H1 (cell line): Measurements from ENCODE around the gene TFF2. TPM values are rescaled to one million over a fixed set of nuclear protein-coding genes. Genes with fewer than 3 reads are reported as not detected.

Experiments used
- CTCF ChIA-PET: fragments of 300-600 bp; sonication (Branson Sonifier 250); formaldehyde crosslinking; loops from one replicate; lab custom pipeline; 2021; ENCODE audit not compliant: partially characterized antibody; lab: Charles Lee
- POLR2A ChIA-PET: fragments of 300-600 bp; sonication (Branson Sonifier 250); formaldehyde crosslinking; loops from one replicate; lab custom pipeline; 2021; ENCODE audit warnings: inconsistent platforms; ENCODE audit not compliant: partially characterized antibody; lab: Charles Lee
- DNase-seq, 2 experiments: peaks; one replicate each; pipeline versions ENCODE4 v3.0.0 to v3.0.0-alpha.2; 2010 to 2022; ENCODE audit warnings: low spot score in 2 of 2, low read depth in 1 of 2, mixed read lengths in 1 of 2
- FAIRE-seq: peaks from 2 replicates; lab custom pipeline; 2011; peaks lifted over from hg19 to GRCh38; lab: Jason Lieb, UNC
- H2AFZ ChIP-seq: 2 replicates; pipeline ENCODE4 v1.8.1; 2012; ENCODE audit warnings: low read length, inconsistent platforms
- H2AK5ac ChIP-seq: 2 replicates; pipeline ENCODE4 v1.6.1; 2013; ENCODE audit warnings: low read depth, low read length
- H2BK120ac ChIP-seq: replicated peaks from 2 replicates; pipeline ENCODE3; 2013; ENCODE audit warnings: low read depth, low read length, inconsistent platforms
- H2BK12ac ChIP-seq: 2 replicates; pipeline ENCODE4 v1.6.1; 2013; ENCODE audit warnings: low read depth, low read length
- H2BK15ac ChIP-seq: 2 replicates; pipeline ENCODE4 v1.6.1; 2013; ENCODE audit warnings: low read length
- H2BK20ac ChIP-seq: 2 replicates; pipeline ENCODE4 v1.6.1; 2013; ENCODE audit warnings: low read length
- H2BK5ac ChIP-seq: 2 replicates; pipeline ENCODE4 v1.6.1; 2013; ENCODE audit warnings: low read depth, low read length
- H3K14ac ChIP-seq: 2 replicates; pipeline ENCODE4 v1.6.1; 2013; ENCODE audit warnings: inconsistent platforms; ENCODE audit not compliant: insufficient read length
- H3K18ac ChIP-seq: 2 replicates; pipeline ENCODE4 v1.6.1; 2013; ENCODE audit warnings: low read length; ENCODE audit errors: extremely low read depth
- H3K23ac ChIP-seq: 2 replicates; pipeline ENCODE4 v1.6.1; 2013; ENCODE audit warnings: inconsistent platforms; ENCODE audit not compliant: insufficient read length
- H3K23me2 ChIP-seq: 2 replicates; pipeline ENCODE4 v1.6.1; 2013; ENCODE audit warnings: low read depth, low read length
- H3K27ac ChIP-seq: 2 replicates; pipeline ENCODE4 v1.6.1; 2011; ENCODE audit warnings: low read depth, low read length, inconsistent platforms
- H3K27me3 ChIP-seq, 4 experiments: replicated peaks in 1 of 4; 1 replicate in 1 of 4; 2 replicates in 3 of 4; pipeline versions ENCODE4 v1.6.1 to v1.8.1; 2011 to 2013; ENCODE audit warnings: low read length in 3 of 4, mild to moderate bottlenecking in 3 of 4, inconsistent platforms in 2 of 4, mixed read lengths in 2 of 4, moderate library complexity in 1 of 4; ENCODE audit not compliant: control insufficient read depth in 3 of 4, insufficient read depth in 3 of 4; ENCODE audit errors: extremely low read depth in 1 of 4
- H3K36me3 ChIP-seq, 4 experiments: 2 replicates each; pipeline versions ENCODE4 v1.6.1 to v1.8.1; 2011 to 2013; ENCODE audit warnings: mild to moderate bottlenecking in 4 of 4, low read length in 3 of 4, moderate library complexity in 2 of 4, control low read depth in 1 of 4, inconsistent platforms in 1 of 4; ENCODE audit not compliant: insufficient read depth in 4 of 4, control insufficient read depth in 2 of 4
- H3K4ac ChIP-seq: replicated peaks from 2 replicates; pipeline ENCODE3; 2013; ENCODE audit warnings: low read length, low read depth, mixed read lengths, inconsistent platforms; ENCODE audit not compliant: insufficient read length
- H3K4me1 ChIP-seq, 4 experiments: replicated peaks in 1 of 4; 1 replicate in 1 of 4; 2 replicates in 3 of 4; pipeline versions ENCODE4 v1.6.1 to v1.8.1; 2011 to 2013; ENCODE audit warnings: low read length in 3 of 4, inconsistent platforms in 2 of 4, mixed read lengths in 1 of 4; ENCODE audit not compliant: insufficient read depth in 4 of 4, control insufficient read depth in 3 of 4
- H3K4me2 ChIP-seq, 2 experiments: 2 replicates each; pipeline versions ENCODE4 v1.6.1 to v1.8.1; 2011 to 2013; ENCODE audit warnings: low read depth in 2 of 2, low read length in 2 of 2, control low read depth in 1 of 2, inconsistent platforms in 1 of 2, mild to moderate bottlenecking in 1 of 2; ENCODE audit not compliant: insufficient read depth in 1 of 2
- H3K4me3 ChIP-seq, 4 experiments: fragments of 200-600, 300-600 bp in 1 of 4; sonication (generic), shearing (Covaris generic), sonication (Bioruptor Twin) in 1 of 4; 2 replicates each; pipeline versions ENCODE4 v1.5.1 to v1.8.1; 2011 to 2016; ENCODE audit warnings: low read length in 4 of 4, low read depth in 3 of 4, control low read depth in 2 of 4, inconsistent platforms in 2 of 4, mild to moderate bottlenecking in 2 of 4, mixed read lengths in 1 of 4, moderate library complexity in 1 of 4; ENCODE audit not compliant: insufficient read depth in 2 of 4; ENCODE audit errors: extremely low read depth in 1 of 4
- H3K56ac ChIP-seq: replicated peaks from 2 replicates; pipeline ENCODE3; 2013; ENCODE audit warnings: low read depth, mild to moderate bottlenecking, mixed read lengths, low read length, inconsistent platforms; ENCODE audit not compliant: insufficient read length
- H3K79me1 ChIP-seq: 2 replicates; pipeline ENCODE4 v1.6.1; 2013; ENCODE audit warnings: low read depth, low read length, control low read depth
- H3K79me2 ChIP-seq, 2 experiments: 2 replicates each; pipeline versions ENCODE4 v1.6.1 to v1.8.1; 2012 to 2013; ENCODE audit warnings: low read length in 2 of 2, mild to moderate bottlenecking in 2 of 2, inconsistent platforms in 1 of 2; ENCODE audit not compliant: insufficient read depth in 2 of 2, control insufficient read depth in 1 of 2
- H3K9ac ChIP-seq, 4 experiments: replicated peaks in 1 of 4; 1 replicate in 1 of 4; 2 replicates in 3 of 4; pipeline versions ENCODE4 v1.6.1 to v1.8.1; 2011 to 2013; ENCODE audit warnings: low read depth in 3 of 4, low read length in 3 of 4, control low read depth in 2 of 4, mild to moderate bottlenecking in 2 of 4, moderate library complexity in 2 of 4, inconsistent platforms in 1 of 4; ENCODE audit errors: extremely low read depth in 1 of 4
- H3K9me3 ChIP-seq, 2 experiments: 2 replicates each; pipeline versions ENCODE4 v1.6.1 to v1.8.1; 2012 to 2013; ENCODE audit warnings: mild to moderate bottlenecking in 2 of 2, moderate library complexity in 2 of 2, control low read depth in 1 of 2, inconsistent platforms in 1 of 2, low read depth in 1 of 2, low read length in 1 of 2, mixed read lengths in 1 of 2; ENCODE audit not compliant: insufficient read depth in 2 of 2
- H4K20me1 ChIP-seq, 2 experiments: replicated peaks in 1 of 2; 2 replicates each; pipeline versions ENCODE3 to v1.8.1; 2011 to 2013; ENCODE audit warnings: inconsistent platforms in 2 of 2, low read length in 2 of 2, mild to moderate bottlenecking in 1 of 2; ENCODE audit not compliant: insufficient read depth in 2 of 2, control insufficient read depth in 1 of 2
- H4K5ac ChIP-seq: 2 replicates; pipeline ENCODE4 v1.6.1; 2013; ENCODE audit warnings: low read length, low read depth, mixed read lengths, inconsistent platforms; ENCODE audit not compliant: insufficient read length
- H4K8ac ChIP-seq: 2 replicates; pipeline ENCODE4 v1.8.0; 2013; ENCODE audit warnings: mild to moderate bottlenecking, moderate library complexity, low read length, inconsistent platforms; ENCODE audit not compliant: insufficient read depth; ENCODE audit errors: extremely low read depth
- H4K91ac ChIP-seq: replicated peaks from 2 replicates; pipeline ENCODE3; 2013; ENCODE audit warnings: low read length, mixed read lengths, inconsistent platforms; ENCODE audit not compliant: insufficient read length
- ASH2L ChIP-seq: fragments of 200-600, 300-600 bp; sonication (generic); IDR thresholded peaks from one replicate; pipeline ENCODE4 v1.7.1; 2017; ENCODE audit warnings: low read length
- CEBPB ChIP-seq: IDR thresholded peaks from 2 replicates; pipeline ENCODE4 v1.6.1; 2012; ENCODE audit warnings: low read depth, low read length
- E2F6 ChIP-seq: IDR thresholded peaks from 2 replicates; pipeline ENCODE4 v1.6.1; 2012; ENCODE audit warnings: inconsistent platforms
- MAX ChIP-seq: IDR thresholded peaks from 2 replicates; pipeline ENCODE4 v1.6.1; 2012; ENCODE audit warnings: inconsistent platforms
- POLR2A ChIP-seq, 2 experiments: IDR thresholded peaks; 1 replicate in 1 of 2; 2 replicates in 1 of 2; pipeline ENCODE4 v1.6.1; 2011; ENCODE audit warnings: low read depth in 2 of 2, low read length in 2 of 2, mild to moderate bottlenecking in 2 of 2; ENCODE audit errors: control extremely low read depth in 1 of 2
- POU5F1 ChIP-seq: IDR thresholded peaks from 2 replicates; pipeline ENCODE4 v1.6.1; 2011; ENCODE audit warnings: low read depth, mild to moderate bottlenecking, low read length, moderate library complexity
- RAD21 ChIP-seq, 2 experiments: IDR thresholded peaks in 1 of 2; conservative IDR thresholded peaks in 1 of 2; 2 replicates each; pipeline ENCODE4 v1.6.1; 2011; ENCODE audit warnings: low read depth in 2 of 2, low read length in 2 of 2, improper control_type of control experiment in 1 of 2, inconsistent platforms in 1 of 2, mild to moderate bottlenecking in 1 of 2, moderate library complexity in 1 of 2
- SP2 ChIP-seq: IDR thresholded peaks from 2 replicates; pipeline ENCODE4 v1.6.1; 2012; ENCODE audit warnings: mild to moderate bottlenecking, low read length, inconsistent platforms
- SP4 ChIP-seq: IDR thresholded peaks from 2 replicates; pipeline ENCODE4 v1.6.1; 2012; ENCODE audit warnings: low read length, inconsistent platforms
- TAF1 ChIP-seq: IDR thresholded peaks from 2 replicates; pipeline ENCODE4 v1.6.1; 2011; ENCODE audit warnings: mild to moderate bottlenecking, low read depth, low read length
- TBP ChIP-seq: IDR thresholded peaks from 2 replicates; pipeline ENCODE4 v1.6.1; 2011; ENCODE audit warnings: low read depth, low read length, improper control_type of control experiment
- TEAD4 ChIP-seq: IDR thresholded peaks from 2 replicates; pipeline ENCODE4 v1.6.1; 2012; ENCODE audit warnings: low read depth, low read length, inconsistent platforms, mixed read lengths
- YY1 ChIP-seq: IDR thresholded peaks from 2 replicates; pipeline ENCODE4 v1.6.1; 2011; ENCODE audit warnings: low read depth, mild to moderate bottlenecking, low read length
- WGBS, 2 experiments: shearing (Covaris generic) in 1 of 2; methylation state at CpG; one replicate each; pipeline versions ENCODE4 v1.1.6 to v1.1.7; 2013 to 2015; ENCODE audit warnings: low lambda C conversion rate in 2 of 2, mixed read lengths in 2 of 2, inconsistent platforms in 1 of 2, low coverage in 1 of 2, missing lambda C conversion rate in 1 of 2; ENCODE audit not compliant: insufficient replicate concordance in 2 of 2, insufficient coverage in 1 of 2, insufficient read length in 1 of 2; ENCODE audit errors: extremely low coverage in 1 of 2, missing lambda C conversion rate in 1 of 2; 5-methylcytosine and 5-hydroxymethylcytosine counted together
- polyA plus RNA-seq, 7 experiments: library from polyadenylated mRNA; depleted of rRNA in 3 of 7; stranded (reverse) in 5 of 7; unstranded in 2 of 7; fragments of >200 nt in 5 of 7; fragments of 200-250 nt in 2 of 7; gene quantifications; 1 replicate in 5 of 7; 2 replicates in 1 of 7; 4 replicates in 1 of 7; pipeline versions ENCODE4 v1.2.1 to v1.2.3, GENCODE V29; 2011 to 2013; ENCODE audit warnings: missing spikeins in 2 of 7, mixed read lengths in 2 of 7
- total RNA-seq: library from RNA; stranded (reverse); fragmentation: NEBNext Ultra II Directional; extraction: Animal tissue kit (Norgen Biotek cat#: 25700); gene quantifications from 2 replicates; pipeline ENCODE4 v1.2.1, GENCODE V29; 2021

TFF2 gene
- total and polyA plus RNA-seq, 2 of the 8 experiments (the other 6 are each of a cell fraction or from before 2014, with no cell fraction given): not detected

- Histone ChIP-seq H3K4ac (peak overlapping the region; percentile 5), H2BK15ac (no peak overlapping the region), H3K18ac (no peak overlapping the region), H3K79me2 (no peaks in the 10 kb centered on the region), H3K9me3 (peaks cover 3% of the 10 kb centered on the region in 2 experiments; a peak in 2 of 4 replicates), H3K4me1 (peaks cover 0 to 9% (median 4%) of the 10 kb centered on the region in 4 experiments; a peak in 5 of 7 replicates), H2BK120ac (peak overlapping the region; percentile 94), H3K36me3 (no peaks in the 10 kb centered on the region), H3K56ac (no peak overlapping the region), H4K91ac (no peak overlapping the region), H4K8ac (no peak overlapping the region), H2AFZ (peak overlapping the region; percentile 73; the same call in 1 of the 2 replicates), H2AK5ac (no peak overlapping the region), H3K14ac (no peak overlapping the region), H3K23me2 (no peaks in the 10 kb centered on the region), H3K4me3 (peak overlapping the region in 2 of 4 experiments; percentile 6 to 32; a peak in 3 of 8 replicates), H4K20me1 (no peaks in the 10 kb centered on the region), H2BK5ac (peak overlapping the region; percentile 60; the same call in 1 of the 2 replicates), H3K27me3 (no peaks in the 10 kb centered on the region), H3K23ac (no peak overlapping the region), H2BK12ac (0 out of 2 replicates have a peak overlapping the region, but pooled peaks have one; percentile 68), H3K9ac (peak overlapping the region in 1 of 4 experiments; percentile 16; a peak in 1 of 7 replicates), H3K4me2 (peak overlapping the region; percentile 44 to 56; a peak in 3 of 4 replicates), H4K5ac (no peak overlapping the region), H2BK20ac (0 out of 2 replicates have a peak overlapping the region, but pooled peaks have one; percentile 25), H3K79me1 (no peaks in the 10 kb centered on the region), H3K27ac (peak overlapping the region; percentile 55; the same call in 1 of the 2 replicates)
- peak; percentile 25 to 66 for DNase-seq
- POLR2A ChIA-PET: interaction anchor here (0.7 to 1.1 kb wide), 2 partner anchors 11 to 21 kb away, joined by 3 read pairs; partner anchors contain the start of gene TFF3
- peak; percentile 96 for FAIRE-seq
- CTCF ChIA-PET: interaction anchor here (0.6 to 11.6 kb wide), 6 partner anchors 11 to 93 kb away, joined by 3 to 137 read pairs (median 11); partner anchors contain the start of gene TFF3
- WGBS, 2 experiments: 22% methylated on average over 10 of the region's 10 CpGs; no CpG with 5 or more reads in 1 of the 2 experiments
- TF ChIP-seq TAF1 (peak; percentile 54; the same call in 1 of the 2 replicates), ASH2L (peak; percentile 41), TEAD4 (peak; percentile 59), TBP (0 out of 2 replicates have a peak, but pooled peaks have one; percentile 17), E2F6 (peak; percentile 39), SP2 (no peak), SP4 (no peak), MAX (peak; percentile 18; the same call in 1 of the 2 replicates), YY1 (0 out of 2 replicates have a peak, but pooled peaks have one; percentile 8), POU5F1 (0 out of 2 replicates have a peak, but pooled peaks have one; percentile 7), CEBPB (no peak), RAD21 (IDR thresholded peaks at IDR 0.05 in 1 of 2, conservative IDR thresholded peaks at IDR 0.05 in 1 of 2; ENCODE audit: low read depth in 2 of 2, low read length in 2 of 2) (no peak), POLR2A (IDR thresholded peaks at IDR 0.05; ENCODE audit: control extremely low read depth in 1 of 2, low read depth in 2 of 2, low read length in 2 of 2) (peak in 1 of 2 experiments; percentile 62; a peak in 1 of 3 replicates)
Observed at GRCh38 chr21:42336054-42336453, 14.7 kb downstream of the TFF2 start.
